LNCAP (cell line): ENCODE results near the gene YTHDF1.

Experiments used
- CTCF ChIP-seq: fragments of 450-650 bp; IDR thresholded peaks from 2 replicates; pipeline ENCODE4 v1.5.1; 2017; ENCODE audit warnings: mild to moderate bottlenecking

Gene YTHDF1

GRCh38 chr20:63259734-63260460 lies 44.0 kb upstream of the YTHDF1 start:
- TF ChIP-seq CTCF, result no peak

GRCh38 chr20:63258781-63259180 lies 42.9 kb upstream of the YTHDF1 start:
- TF ChIP-seq CTCF, result no peak

- no peak for TF ChIP-seq CTCF
Observed at GRCh38 chr20:63257629-63258028, 41.7 kb upstream of the YTHDF1 start.

GRCh38 chr20:63256954-63257353 lies 41.0 kb upstream of the YTHDF1 start:
- no peak for TF ChIP-seq CTCF

- no peak for TF ChIP-seq CTCF
Observed at GRCh38 chr20:63255931-63256704, 40.2 kb upstream of the YTHDF1 start.

- TF ChIP-seq CTCF, result no peak
Observed at GRCh38 chr20:63254606-63255384, 38.9 kb upstream of the YTHDF1 start.

- no peak for TF ChIP-seq CTCF
Observed at GRCh38 chr20:63254232-63254605, 38.3 kb upstream of the YTHDF1 start, which contains the start of gene NKAIN4. TSS of gene NKAIN4 (minus strand) at chr20:63254463. CDS start at chr20:63254450, 13 bp downstream.
